GM12878 (cell line): ENCODE results near the gene PANX2. TPM values are rescaled to one million over a fixed set of nuclear protein-coding genes. Genes with fewer than 3 reads are reported as not detected.
A peak's percentile ranks its signal among the peaks of the same experiment; 100 is the strongest.

ENCODE experiments used
- ATAC-seq: fragments of 200-7000 bp; cut with Tn5 transposase; 3 replicates; pipeline ENCODE4 v1.9.1; 2020; ENCODE audit warnings: mild to moderate bottlenecking, moderate library complexity
- BruUV-seq: library from RNA; stranded (reverse); fragments of 400-500 nt; replicated peaks from 2 replicates; lab custom pipeline; 2021; lab: Mats Ljungman, UMichigan
- CTCF ChIA-PET: fragments of 300-600 bp; sonication (Branson Sonifier 250); formaldehyde crosslinking; extraction: SDS; loops from one replicate; lab custom pipeline; 2021; ENCODE audit warnings: inconsistent platforms; lab: Yijun Ruan, JAX
- POLR2A ChIA-PET: fragments of 350-600 bp; formaldehyde crosslinking; extraction: SDS; loops from one replicate; lab custom pipeline; 2021; ENCODE audit warnings: inconsistent platforms; lab: Charles Lee
- RAD21 ChIA-PET: fragments of 300-600 bp; sonication (Branson Sonifier 250); formaldehyde crosslinking; loops from one replicate; lab custom pipeline; 2023; ENCODE audit warnings: antibody characterized with exemption; ENCODE audit not compliant: unreplicated experiment; lab: Charles Lee
- SMC1A ChIA-PET: fragments of 300-600 bp; sonication (Branson Sonifier 250); formaldehyde crosslinking; loops from one replicate; lab custom pipeline; 2023; ENCODE audit not compliant: unreplicated experiment, uncharacterized antibody; lab: Charles Lee
- DNase-seq: peaks from one replicate; pipeline ENCODE4 v3.0.0-alpha.2; 2011; ENCODE audit warnings: low read depth, low spot score
- FAIRE-seq: peaks from 3 replicates; lab custom pipeline; 2011; peaks lifted over from hg19 to GRCh38; lab: Jason Lieb, UNC
- H2AFZ ChIP-seq: 2 replicates; pipeline ENCODE4 v1.6.0; 2011; ENCODE audit warnings: low read depth, low read length, control low read depth; ENCODE audit not compliant: control insufficient read depth
- H3K27ac ChIP-seq: 2 replicates; pipeline ENCODE4 v1.5.1; 2011; ENCODE audit warnings: control low read depth; ENCODE audit not compliant: control insufficient read depth, insufficient read depth
- H3K27me3 ChIP-seq, 2 experiments: replicated peaks in 1 of 2; 2 replicates each; pipeline versions ENCODE4 v1.6.0 to v1.6.1; 2011; ENCODE audit warnings: low read length in 1 of 2; ENCODE audit not compliant: control insufficient read depth in 2 of 2, insufficient read depth in 2 of 2
- H3K36me3 ChIP-seq, 2 experiments: 2 replicates each; pipeline ENCODE4 v1.5.1; 2011; ENCODE audit warnings: low read length in 1 of 2; ENCODE audit not compliant: control insufficient read depth in 2 of 2, insufficient read depth in 2 of 2
- H3K4me1 ChIP-seq: 2 replicates; pipeline ENCODE4 v1.6.1; 2011; ENCODE audit warnings: mild to moderate bottlenecking, low read length, moderate library complexity, mixed read lengths; ENCODE audit not compliant: control insufficient read depth, insufficient read depth
- H3K4me2 ChIP-seq: 2 replicates; pipeline ENCODE4 v1.6.0; 2011; ENCODE audit warnings: control low read depth; ENCODE audit not compliant: control insufficient read depth, insufficient read depth
- H3K4me3 ChIP-seq: fragments of 200-600 bp; sonication (generic); 2 replicates; pipeline ENCODE4 v1.5.1; 2016
- H3K79me2 ChIP-seq: 2 replicates; pipeline ENCODE4 v1.6.0; 2011; ENCODE audit warnings: low read length; ENCODE audit not compliant: control insufficient read depth, insufficient read depth
- H3K9ac ChIP-seq: 2 replicates; pipeline ENCODE4 v1.8.0; 2011; ENCODE audit warnings: low read length, control low read depth, mixed read lengths; ENCODE audit not compliant: control insufficient read depth, insufficient read depth
- H3K9me3 ChIP-seq: replicated peaks from 3 replicates; pipeline ENCODE4 v1.5.1; 2011; ENCODE audit warnings: mild to moderate bottlenecking, low read length; ENCODE audit not compliant: control insufficient read depth, insufficient read depth
- H4K20me1 ChIP-seq: 2 replicates; pipeline ENCODE4 v1.6.0; 2011; ENCODE audit not compliant: control insufficient read depth, insufficient read depth
- ATF7 ChIP-seq: fragments of 450-650 bp; IDR thresholded peaks from 2 replicates; pipeline ENCODE4 v1.6.1; 2016; ENCODE audit warnings: low read depth, mild to moderate bottlenecking
- HDAC2 ChIP-seq: fragments of 200-600 bp; sonication (generic); IDR thresholded peaks from 2 replicates; pipeline ENCODE4 v1.6.1; 2017
- KLF5 ChIP-seq: fragments of 450-650 bp; IDR thresholded peaks from 2 replicates; pipeline ENCODE4 v1.6.1; 2014; ENCODE audit warnings: mild to moderate bottlenecking; ENCODE audit not compliant: partially characterized antibody
- POLR2A ChIP-seq: IDR thresholded peaks from 2 replicates; pipeline ENCODE4 v1.6.1; 2011; ENCODE audit warnings: low read depth, mild to moderate bottlenecking, low read length
- POLR2AphosphoS2 ChIP-seq: IDR thresholded peaks from 2 replicates; pipeline ENCODE4 v1.6.1; 2011; ENCODE audit warnings: low read depth, mild to moderate bottlenecking, low read length, improper control_type of control experiment, moderate library complexity
- POLR2AphosphoS5 ChIP-seq: IDR thresholded peaks from 2 replicates; pipeline ENCODE4 v1.6.1; 2011; ENCODE audit warnings: mild to moderate bottlenecking, low read length, inconsistent platforms
- WGBS: methylation state at CpG from one replicate; pipeline ENCODE4 v1.1.6; 2016; ENCODE audit warnings: low lambda C conversion rate; ENCODE audit not compliant: insufficient replicate concordance, insufficient coverage; ENCODE audit errors: missing lambda C conversion rate; 5-methylcytosine and 5-hydroxymethylcytosine counted together
- in situ Hi-C: fragments of 300-500 bp; cut with MboI; formaldehyde crosslinking; loops from 9 replicates; pipeline ENCODE4 v1.14.3; 2018; ENCODE audit warnings: mixed read lengths
- intact Hi-C: fragments of 100-400 bp; cut with micrococcal nuclease; formaldehyde crosslinking; loops from one replicate; pipeline ENCODE4 v1.14.2; 2022; ENCODE audit not compliant: unreplicated experiment
- polyA plus RNA-seq, 11 experiments: library from polyadenylated mRNA; depleted of rRNA in 4 of 11; unstranded in 6 of 11; stranded (reverse) in 5 of 11; fragments of >200 nt; fragmentation: Nextera tagmentation in 4 of 11; fragmentation: Illumina TruSeq in 1 of 11; extraction: Ambion mirVana in 4 of 11; extraction: Trizol in 1 of 11; gene quantifications; 1 replicate in 1 of 11; 2 replicates in 10 of 11; pipeline versions ENCODE4 v1.2.1 to v1.2.3, GENCODE V29; 2011 to 2016; ENCODE audit warnings: inconsistent platforms in 2 of 11, missing spikeins in 2 of 11, low read depth in 1 of 11
- total RNA-seq, 4 experiments: library from RNA; depleted of rRNA in 3 of 4; stranded (reverse); fragments of >200 nt in 3 of 4; fragmentation: Illumina TruSeq in 1 of 4; extraction: Trizol in 1 of 4; gene quantifications; 2 replicates each; pipeline versions ENCODE4 v1.2.1 to v1.2.3, GENCODE V29; 2013 to 2021
- TF ChIP-seq, protein P1 (sequence below): fragments of 450-650 bp; IDR thresholded peaks from 2 replicates; pipeline ENCODE4 v1.6.1; 2017; ENCODE audit warnings: mild to moderate bottlenecking, low read depth, inconsistent platforms; ENCODE audit not compliant: poor library complexity, severe bottlenecking

The PANX2 gene
- total and polyA plus RNA-seq, 10 of the 15 experiments (the other 5 are each of a cell fraction or from before 2014, with no cell fraction given): 0.04 to 0.44 (median 0.17) TPM; not detected in 5

DNA sequence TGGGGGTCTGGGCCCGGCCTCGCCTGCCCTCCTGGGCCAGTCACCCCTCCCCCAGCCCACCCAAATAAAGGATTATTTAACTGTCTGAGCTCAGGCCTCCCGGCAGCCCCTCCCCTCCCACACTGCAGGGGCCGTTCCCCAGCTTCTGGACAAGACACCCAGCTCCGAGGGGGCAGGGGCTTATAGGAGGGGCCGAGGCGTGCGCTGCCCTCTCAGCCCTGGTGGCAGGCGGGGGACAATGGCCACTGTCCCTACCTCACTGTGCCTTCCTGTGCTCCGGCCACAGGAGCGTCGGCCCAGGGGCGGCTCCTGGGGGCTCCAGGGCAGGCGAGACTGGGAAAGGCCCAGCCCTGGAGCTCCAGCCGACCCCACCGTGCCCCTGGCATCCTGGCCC is 28.1 kb downstream of the PANX2 start:
- Histone ChIP-seq H4K20me1 (no peaks in the 10 kb centered on the region), H3K27me3 (no peaks in the 10 kb centered on the region), H2AFZ (no peak overlapping the region), H3K4me3 (no peak overlapping the region), H3K36me3 (peaks cover 2 to 38% of the 10 kb centered on the region in 2 experiments), H3K4me1 (peaks cover 26% of the 10 kb centered on the region), H3K27ac (no peak overlapping the region), H3K4me2 (no peak overlapping the region), H3K9me3 (no peaks in the 10 kb centered on the region), H3K79me2 (peaks cover 22% of the 10 kb centered on the region), H3K9ac (no peak overlapping the region)
- 90% methylated on average over 16 of the region's 16 CpGs for WGBS
- FAIRE-seq: no peak
- SMC1A ChIA-PET: no interaction called here
- RAD21 ChIA-PET: no interaction called here
- no peak for ATAC-seq
- TF ChIP-seq ATF7 (no peak), POLR2A (peak; percentile 33; the same call in 1 of the 2 replicates)
- POLR2A ChIA-PET: no interaction called here
- CTCF ChIA-PET: no interaction called here
- intact Hi-C loops (loop anchor here (10.0 kb wide), 1 partner anchor 264 kb away; no protein-coding TSS in a partner anchor), in situ Hi-C loops (no loop called here)
- no TSS peak for BruUV-seq
- DNase-seq: no peak

DNA sequence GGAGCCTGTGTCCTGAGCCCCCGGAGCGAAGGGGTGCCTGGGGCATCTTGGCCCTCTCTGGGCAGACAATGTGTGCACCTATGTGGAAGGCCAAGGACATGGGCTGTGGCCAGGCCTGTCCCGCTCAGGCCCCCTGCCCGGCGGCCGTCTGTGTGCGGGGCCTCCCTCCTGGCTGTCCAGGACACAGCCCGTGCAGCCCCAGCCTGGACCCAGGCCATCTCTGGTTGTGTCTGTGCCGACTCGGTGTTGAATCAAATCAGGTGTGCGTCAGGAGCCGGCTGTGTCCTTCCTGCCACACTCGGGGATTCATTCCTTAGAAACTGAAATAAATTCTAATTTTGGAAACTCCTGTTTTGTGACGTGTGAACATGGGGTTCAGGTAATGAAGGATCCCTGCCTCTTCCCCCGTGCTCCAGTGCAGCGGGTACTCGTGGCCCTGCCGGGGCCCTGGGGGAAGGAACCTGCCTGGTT is 28.8 kb downstream of the PANX2 start:
- peak overlapping the region; percentile 85 for H3K4me2 ChIP-seq
- POLR2A ChIA-PET: interaction anchor here (1.0 kb wide), 1 partner anchor 8 kb away, joined by 3 read pairs; no protein-coding TSS in a partner anchor
- no peak for DNase-seq
- CTCF ChIA-PET: no interaction called here
- ATAC-seq: no peak
- FAIRE-seq: no peak
- in situ Hi-C loops: no loop called here
- peaks cover 2 to 32% of the 10 kb centered on the region in 2 experiments for H3K36me3 ChIP-seq
- no peaks in the 10 kb centered on the region for H3K9me3 ChIP-seq
- no peaks in the 10 kb centered on the region for H3K27me3 ChIP-seq
- intact Hi-C loops: loop anchor here (10.0 kb wide), 1 partner anchor 264 kb away; no protein-coding TSS in a partner anchor
- TF ChIP-seq POLR2AphosphoS2 (no peak), POLR2AphosphoS5 (no peak), HDAC2 (no peak), KLF5 (no peak)
- TF ChIP-seq, protein P1, sequence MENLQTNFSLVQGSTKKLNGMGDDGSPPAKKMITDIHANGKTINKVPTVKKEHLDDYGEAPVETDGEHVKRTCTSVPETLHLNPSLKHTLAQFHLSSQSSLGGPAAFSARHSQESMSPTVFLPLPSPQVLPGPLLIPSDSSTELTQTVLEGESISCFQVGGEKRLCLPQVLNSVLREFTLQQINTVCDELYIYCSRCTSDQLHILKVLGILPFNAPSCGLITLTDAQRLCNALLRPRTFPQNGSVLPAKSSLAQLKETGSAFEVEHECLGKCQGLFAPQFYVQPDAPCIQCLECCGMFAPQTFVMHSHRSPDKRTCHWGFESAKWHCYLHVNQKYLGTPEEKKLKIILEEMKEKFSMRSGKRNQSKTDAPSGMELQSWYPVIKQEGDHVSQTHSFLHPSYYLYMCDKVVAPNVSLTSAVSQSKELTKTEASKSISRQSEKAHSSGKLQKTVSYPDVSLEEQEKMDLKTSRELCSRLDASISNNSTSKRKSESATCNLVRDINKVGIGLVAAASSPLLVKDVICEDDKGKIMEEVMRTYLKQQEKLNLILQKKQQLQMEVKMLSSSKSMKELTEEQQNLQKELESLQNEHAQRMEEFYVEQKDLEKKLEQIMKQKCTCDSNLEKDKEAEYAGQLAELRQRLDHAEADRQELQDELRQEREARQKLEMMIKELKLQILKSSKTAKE: no peak
- H4K20me1 ChIP-seq: no peaks in the 10 kb centered on the region
- peaks cover 16% of the 10 kb centered on the region for H3K79me2 ChIP-seq
- no peak overlapping the region; the same call in 1 of the 2 replicates for H3K9ac ChIP-seq
- no peak overlapping the region for H2AFZ ChIP-seq
- no TSS peak for BruUV-seq
- peak overlapping the region; percentile 77; the same call in 1 of the 2 replicates for H3K27ac ChIP-seq
- WGBS: 71% methylated on average over 18 of the region's 18 CpGs
- peaks cover 20% of the 10 kb centered on the region for H3K4me1 ChIP-seq
- RAD21 ChIA-PET: no interaction called here
- no peak overlapping the region for H3K4me3 ChIP-seq
- SMC1A ChIA-PET: no interaction called here
